Stimulated activated memory B cell treated with anti-CD40 and anti-IgM and Interleukin-4, amounts not matched to agents 10 μg/mL and 1 μg/mL and 100 μg/mL, for 72 hours (primary cell): ENCODE data around the gene HBG2.
"Not testable (repeated sequence)": the region's sequence is repeated elsewhere in the genome, so short reads cannot be mapped to it uniquely, and the experiment has no call there.

Source experiments
- ATAC-seq: fragments of 150-1000 bp; cut with Tn5 transposase; 2 replicates; pipeline ENCODE4 v1.10.0; 2021
- H3K27ac Mint-ChIP-seq: one replicate; pipeline ENCODE4 v1.8.0; 2022; ENCODE audit warnings: mild to moderate bottlenecking, mixed read lengths
- H3K27me3 Mint-ChIP-seq: one replicate; pipeline ENCODE4 v1.8.0; 2022; ENCODE audit warnings: mixed read lengths
- H3K36me3 Mint-ChIP-seq: one replicate; pipeline ENCODE4 v1.8.0; 2022; ENCODE audit warnings: mixed read lengths
- H3K4me1 Mint-ChIP-seq: one replicate; pipeline ENCODE4 v1.8.0; 2022; ENCODE audit warnings: mixed read lengths
- H3K4me3 Mint-ChIP-seq: one replicate; pipeline ENCODE4 v1.8.0; 2022; ENCODE audit warnings: mild to moderate bottlenecking, moderate library complexity, mixed read lengths
- H3K9me3 Mint-ChIP-seq: one replicate; pipeline ENCODE4 v1.8.0; 2022; ENCODE audit warnings: mixed read lengths

Gene HBG2

GRCh38 chr11:5254646-5255413 lies at the start of gene HBG2:
Gene HBG2, minus strand, starts transcription at chr11:5254781. Its CDS starts 53 bp downstream, at chr11:5254728.
- H3K36me3 Mint-ChIP-seq, H3K4me1 Mint-ChIP-seq, H3K27me3 Mint-ChIP-seq, H3K9me3 Mint-ChIP-seq, H3K4me3 Mint-ChIP-seq, ATAC-seq, H3K27ac Mint-ChIP-seq: not testable (repeated sequence)

- no peaks in the 10 kb centered on the region for H3K36me3 Mint-ChIP-seq
- ATAC-seq = no peak
- H3K27me3 Mint-ChIP-seq = peaks cover 9% of the 10 kb centered on the region
- H3K27ac Mint-ChIP-seq = no peak overlapping the region
- H3K4me3 Mint-ChIP-seq = no peak overlapping the region
- H3K4me1 Mint-ChIP-seq = no peaks in the 10 kb centered on the region
- H3K9me3 Mint-ChIP-seq = no peaks in the 10 kb centered on the region
Observed at GRCh38 chr11:5304046-5304445, 49.5 kb upstream of the HBG2 start.

- no peak overlapping the region for H3K4me3 Mint-ChIP-seq
- H3K4me1 Mint-ChIP-seq = no peaks in the 10 kb centered on the region
- ATAC-seq = no peak
- no peaks in the 10 kb centered on the region for H3K36me3 Mint-ChIP-seq
- H3K27ac Mint-ChIP-seq = no peak overlapping the region
- no peaks in the 10 kb centered on the region for H3K9me3 Mint-ChIP-seq
- H3K27me3 Mint-ChIP-seq = peaks cover 9% of the 10 kb centered on the region
Observed at GRCh38 chr11:5303626-5304025, 49.0 kb upstream of the HBG2 start.

- Mint-ChIP-seq H3K27ac (no peak within 1 kb of the TSS), H3K4me1 (no peaks in the 10 kb centered on the region), H3K9me3 (no peaks in the 10 kb centered on the region), H3K27me3 (peaks cover 13% of the 10 kb centered on the region), H3K4me3 (no peak within 1 kb of the TSS), H3K36me3 (no peaks in the 10 kb centered on the region)
- ATAC-seq = no peak
Observed at GRCh38 chr11:5301846-5302245, 47.3 kb upstream of the HBG2 start, which contains the start of gene OR51B4. Gene OR51B4, minus strand, starts transcription at chr11:5301946. Its CDS starts 0 bp downstream, at chr11:5301946.

GRCh38 chr11:5300251-5300650 lies 45.7 kb upstream of the HBG2 start:
- ATAC-seq = no peak
- no peak overlapping the region for H3K4me3 Mint-ChIP-seq
- H3K36me3 Mint-ChIP-seq = no peaks in the 10 kb centered on the region
- no peaks in the 10 kb centered on the region for H3K9me3 Mint-ChIP-seq
- H3K4me1 Mint-ChIP-seq = no peaks in the 10 kb centered on the region
- no peak overlapping the region for H3K27ac Mint-ChIP-seq
- H3K27me3 Mint-ChIP-seq = peaks cover 13% of the 10 kb centered on the region

GRCh38 chr11:5298451-5298850 lies 43.9 kb upstream of the HBG2 start:
- peaks cover 13% of the 10 kb centered on the region for H3K27me3 Mint-ChIP-seq
- no peak overlapping the region for H3K27ac Mint-ChIP-seq
- H3K4me1 Mint-ChIP-seq = no peaks in the 10 kb centered on the region
- H3K36me3 Mint-ChIP-seq = no peaks in the 10 kb centered on the region
- ATAC-seq = no peak
- no peaks in the 10 kb centered on the region for H3K9me3 Mint-ChIP-seq
- H3K4me3 Mint-ChIP-seq = no peak overlapping the region

GRCh38 chr11:5297721-5298323 lies 43.2 kb upstream of the HBG2 start:
- H3K9me3 Mint-ChIP-seq = peaks cover 3% of the 10 kb centered on the region
- ATAC-seq = no peak
- H3K4me3 Mint-ChIP-seq = no peak overlapping the region

GRCh38 chr11:5294342-5294995 lies 39.9 kb upstream of the HBG2 start:
- not testable (repeated sequence) for ATAC-seq, H3K4me1 Mint-ChIP-seq, H3K4me3 Mint-ChIP-seq, H3K36me3 Mint-ChIP-seq, H3K27ac Mint-ChIP-seq, H3K9me3 Mint-ChIP-seq
- peaks cover 13% of the 10 kb centered on the region for H3K27me3 Mint-ChIP-seq

More at GRCh38 chr11:5297721-5298323, 43.2 kb upstream of the HBG2 start:
- no peak overlapping the region for H3K27ac Mint-ChIP-seq
- H3K4me1 Mint-ChIP-seq = no peaks in the 10 kb centered on the region
- H3K36me3 Mint-ChIP-seq = no peaks in the 10 kb centered on the region
- peaks cover 13% of the 10 kb centered on the region for H3K27me3 Mint-ChIP-seq

GRCh38 chr11:5293028-5293427 lies 38.4 kb upstream of the HBG2 start:
- Mint-ChIP-seq H3K4me1 (no peaks in the 10 kb centered on the region), H3K27ac (no peak overlapping the region), H3K27me3 (peaks cover 12% of the 10 kb centered on the region), H3K36me3 (no peaks in the 10 kb centered on the region), H3K4me3 (no peak overlapping the region), H3K9me3 (peaks cover 3% of the 10 kb centered on the region)
- no peak for ATAC-seq

- H3K9me3 Mint-ChIP-seq = peaks cover 3% of the 10 kb centered on the region
- H3K27ac Mint-ChIP-seq = no peak overlapping the region
- H3K36me3 Mint-ChIP-seq = no peaks in the 10 kb centered on the region
- H3K4me1 Mint-ChIP-seq = no peaks in the 10 kb centered on the region
- ATAC-seq = no peak
- H3K27me3 Mint-ChIP-seq = no peaks in the 10 kb centered on the region
- H3K4me3 Mint-ChIP-seq = no peak overlapping the region
Observed at GRCh38 chr11:5291207-5291838, 36.7 kb upstream of the HBG2 start.

- Mint-ChIP-seq H3K27ac (no peak overlapping the region), H3K9me3 (peaks cover 3% of the 10 kb centered on the region), H3K4me1 (no peaks in the 10 kb centered on the region), H3K27me3 (no peaks in the 10 kb centered on the region), H3K4me3 (no peak overlapping the region), H3K36me3 (no peaks in the 10 kb centered on the region)
- no peak for ATAC-seq
Observed at GRCh38 chr11:5290106-5290505, 35.5 kb upstream of the HBG2 start.

- Mint-ChIP-seq H3K4me3 (no peak overlapping the region), H3K9me3 (peaks cover 3% of the 10 kb centered on the region), H3K27ac (no peak overlapping the region), H3K36me3 (no peaks in the 10 kb centered on the region), H3K4me1 (no peaks in the 10 kb centered on the region), H3K27me3 (no peaks in the 10 kb centered on the region)
- ATAC-seq = no peak
Observed at GRCh38 chr11:5289696-5290095, 35.1 kb upstream of the HBG2 start.

GRCh38 chr11:5288906-5289550 lies 34.4 kb upstream of the HBG2 start:
- ATAC-seq = no peak
- Mint-ChIP-seq H3K9me3 (peaks cover 3% of the 10 kb centered on the region), H3K4me3 (no peak overlapping the region), H3K4me1 (no peaks in the 10 kb centered on the region), H3K27ac (no peak overlapping the region), H3K27me3 (no peaks in the 10 kb centered on the region), H3K36me3 (no peaks in the 10 kb centered on the region)

- Mint-ChIP-seq H3K27ac (no peak overlapping the region), H3K36me3 (no peaks in the 10 kb centered on the region), H3K4me1 (no peaks in the 10 kb centered on the region)
Observed at GRCh38 chr11:5288108-5288905, 33.7 kb upstream of the HBG2 start.

More at GRCh38 chr11:5288108-5288905, 33.7 kb upstream of the HBG2 start:
- Mint-ChIP-seq H3K4me3 (no peak overlapping the region), H3K27me3 (no peaks in the 10 kb centered on the region), H3K9me3 (peaks cover 3% of the 10 kb centered on the region)
- no peak for ATAC-seq
